Measurements from ENCODE around the gene CDK10.

GRCh38 chr16:89691231-89691985 is 4.9 kb downstream of the CDK10 start:
- no peak for TF ChIP-seq CTCF (IDR thresholded peaks at IDR 0.05; ENCODE audit: low read depth, low read length)
- no peak for TF ChIP-seq EZH2phosphoT487 (IDR thresholded peaks at IDR 0.05; ENCODE audit: low read depth)

Data from OCI-LY3 (cell line).